Esophagus squamous epithelium (tissue), 4 donors: ENCODE data around the gene RUNX3.

Experiments used
- POLR2A ChIP-seq, 4 donors: fragments of 450-650 bp; IDR thresholded peaks; one replicate each; pipeline ENCODE4 v1.6.1; 2017; ENCODE audit warnings: antibody characterized with exemption in 4 of 4, mild to moderate bottlenecking in 4 of 4, moderate library complexity in 3 of 4
- TF ChIP-seq, protein P1 (sequence below), 6 experiments: fragments of 450-650 bp in 4 of 6; fragments of 200-600 bp in 2 of 6; sonication (generic) in 2 of 6; IDR thresholded peaks; one replicate each; pipeline ENCODE4 v1.5.1; 2016 to 2019; ENCODE audit warnings: antibody characterized with exemption in 6 of 6, mild to moderate bottlenecking in 4 of 6, moderate library complexity in 4 of 6

GRCh38 chr1:24921412-24921811, 8.7 kb downstream of the RUNX3 start:
- TF ChIP-seq, protein P1, sequence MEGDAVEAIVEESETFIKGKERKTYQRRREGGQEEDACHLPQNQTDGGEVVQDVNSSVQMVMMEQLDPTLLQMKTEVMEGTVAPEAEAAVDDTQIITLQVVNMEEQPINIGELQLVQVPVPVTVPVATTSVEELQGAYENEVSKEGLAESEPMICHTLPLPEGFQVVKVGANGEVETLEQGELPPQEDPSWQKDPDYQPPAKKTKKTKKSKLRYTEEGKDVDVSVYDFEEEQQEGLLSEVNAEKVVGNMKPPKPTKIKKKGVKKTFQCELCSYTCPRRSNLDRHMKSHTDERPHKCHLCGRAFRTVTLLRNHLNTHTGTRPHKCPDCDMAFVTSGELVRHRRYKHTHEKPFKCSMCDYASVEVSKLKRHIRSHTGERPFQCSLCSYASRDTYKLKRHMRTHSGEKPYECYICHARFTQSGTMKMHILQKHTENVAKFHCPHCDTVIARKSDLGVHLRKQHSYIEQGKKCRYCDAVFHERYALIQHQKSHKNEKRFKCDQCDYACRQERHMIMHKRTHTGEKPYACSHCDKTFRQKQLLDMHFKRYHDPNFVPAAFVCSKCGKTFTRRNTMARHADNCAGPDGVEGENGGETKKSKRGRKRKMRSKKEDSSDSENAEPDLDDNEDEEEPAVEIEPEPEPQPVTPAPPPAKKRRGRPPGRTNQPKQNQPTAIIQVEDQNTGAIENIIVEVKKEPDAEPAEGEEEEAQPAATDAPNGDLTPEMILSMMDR (IDR thresholded peaks at IDR 0.05) = no peak
- TF ChIP-seq POLR2A (IDR thresholded peaks at IDR 0.05) = no peak
